Measurements from ENCODE around the gene DNAH17. TPM values are rescaled to one million over a fixed set of nuclear protein-coding genes. Genes with fewer than 3 reads are reported as not detected.
"Not testable (repeated sequence)": the region's sequence is repeated elsewhere in the genome, so short reads cannot be mapped to it uniquely, and the experiment has no call there.

The DNAH17 gene
- total RNA-seq, 1 donor from 2014 or later = 0.25 TPM

- H3K27me3 ChIP-seq (ENCODE audit: control insufficient read depth, insufficient read depth, low read length) = no peaks in the 10 kb centered on the region
- H3K36me3 ChIP-seq (ENCODE audit: control insufficient read depth, insufficient read depth, low read length) = no peaks in the 10 kb centered on the region
- no peak for TF ChIP-seq CTCF (IDR thresholded peaks at IDR 0.05; ENCODE audit: insufficient read depth, low read length, poor library complexity, severe bottlenecking)
- DNase-seq (ENCODE audit: low read depth) = no peak
- H3K4me3 ChIP-seq (ENCODE audit: low read depth, low read length) = no peak overlapping the region
Measured at GRCh38 chr17:78466786-78467715, 110.1 kb downstream of the DNAH17 start.

- H3K4me3 ChIP-seq (ENCODE audit: low read depth, low read length); H3K36me3 ChIP-seq (ENCODE audit: control insufficient read depth, insufficient read depth, low read length); H3K27me3 ChIP-seq (ENCODE audit: control insufficient read depth, insufficient read depth, low read length); DNase-seq (ENCODE audit: low read depth): not testable (repeated sequence)
Measured at GRCh38 chr17:78466109-78466785, 110.9 kb downstream of the DNAH17 start.

- no peaks in the 10 kb centered on the region for H3K36me3 ChIP-seq (ENCODE audit: control insufficient read depth, insufficient read depth, low read length)
- DNase-seq (ENCODE audit: low read depth) = no peak
- no peak overlapping the region for H3K4me3 ChIP-seq (ENCODE audit: low read depth, low read length)
- no peaks in the 10 kb centered on the region for H3K27me3 ChIP-seq (ENCODE audit: control insufficient read depth, insufficient read depth, low read length)
- TF ChIP-seq CTCF (IDR thresholded peaks at IDR 0.05; ENCODE audit: insufficient read depth, low read length, poor library complexity, severe bottlenecking) = no peak
Measured at GRCh38 chr17:78462148-78462547, 115.0 kb downstream of the DNAH17 start.

GRCh38 chr17:78461799-78462053 lies 115.5 kb downstream of the DNAH17 start:
- Histone ChIP-seq H3K36me3 (ENCODE audit: control insufficient read depth, insufficient read depth, low read length) (no peaks in the 10 kb centered on the region), H3K4me3 (ENCODE audit: low read depth, low read length) (no peak overlapping the region), H3K27me3 (ENCODE audit: control insufficient read depth, insufficient read depth, low read length) (no peaks in the 10 kb centered on the region)
- no peak for DNase-seq (ENCODE audit: low read depth)
- no peak for TF ChIP-seq CTCF (IDR thresholded peaks at IDR 0.05; ENCODE audit: insufficient read depth, low read length, poor library complexity, severe bottlenecking)

GRCh38 chr17:78460951-78461798 lies 116.0 kb downstream of the DNAH17 start:
- no peak for DNase-seq (ENCODE audit: low read depth)
- TF ChIP-seq CTCF (IDR thresholded peaks at IDR 0.05; ENCODE audit: insufficient read depth, low read length, poor library complexity, severe bottlenecking) = no peak

GRCh38 chr17:78460176-78460675 lies 117.0 kb downstream of the DNAH17 start:
- Histone ChIP-seq H3K4me3 (ENCODE audit: low read depth, low read length) (no peak overlapping the region), H3K36me3 (ENCODE audit: control insufficient read depth, insufficient read depth, low read length) (no peaks in the 10 kb centered on the region), H3K27me3 (ENCODE audit: control insufficient read depth, insufficient read depth, low read length) (no peaks in the 10 kb centered on the region)
- DNase-seq (ENCODE audit: low read depth) = no peak
- no peak for TF ChIP-seq CTCF (IDR thresholded peaks at IDR 0.05; ENCODE audit: insufficient read depth, low read length, poor library complexity, severe bottlenecking)

More at GRCh38 chr17:78460951-78461798, 116.0 kb downstream of the DNAH17 start:
- no peak overlapping the region for H3K4me3 ChIP-seq (ENCODE audit: low read depth, low read length)
- H3K27me3 ChIP-seq (ENCODE audit: control insufficient read depth, insufficient read depth, low read length) = no peaks in the 10 kb centered on the region
- H3K36me3 ChIP-seq (ENCODE audit: control insufficient read depth, insufficient read depth, low read length) = no peaks in the 10 kb centered on the region
